Measurements from ENCODE around the gene CEACAM7. TPM values are rescaled to one million over a fixed set of nuclear protein-coding genes. Genes with fewer than 3 reads are reported as not detected.
A peak's percentile ranks its signal among the peaks of the same experiment; 100 is the strongest.

Gene CEACAM7
- total RNA-seq, 1 experiment from 2014 or later = not detected

DNA sequence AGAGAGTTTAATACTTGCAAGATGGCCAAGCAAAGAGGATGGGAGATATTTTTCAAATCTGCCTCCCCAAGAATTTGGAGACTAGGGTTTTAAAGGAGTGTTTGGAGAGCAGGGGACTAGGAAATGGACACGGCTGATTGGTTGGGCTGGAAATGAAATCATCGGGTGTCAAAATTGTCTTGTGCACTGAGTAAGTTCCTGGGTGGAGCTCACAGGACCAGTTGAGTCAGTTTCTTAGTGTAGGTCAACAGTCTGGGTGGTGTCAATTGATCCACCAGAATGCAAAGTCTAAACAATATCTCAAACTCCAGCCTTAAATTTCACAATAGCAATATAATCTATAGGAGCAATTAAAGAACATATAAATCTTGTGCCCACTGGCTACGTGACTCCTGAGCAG is 38.2 kb downstream of the CEACAM7 start:
- Histone ChIP-seq H3K27me3 (ENCODE audit: insufficient read depth, low read depth) (no peaks in the 10 kb centered on the region; the same call in none of the 2 replicates), H3K4me3 (no peak overlapping the region), H3F3A (ENCODE audit: insufficient read depth, low read depth) (no peaks in the 10 kb centered on the region), H2AFZ (no peak overlapping the region), H3K27ac (no peak overlapping the region), H3K9me2 (ENCODE audit: insufficient read depth) (no peaks in the 10 kb centered on the region), H3K79me2 (ENCODE audit: low read depth) (no peaks in the 10 kb centered on the region), H3K36me3 (ENCODE audit: low read depth) (no peaks in the 10 kb centered on the region), H3K9me3 (ENCODE audit: insufficient read depth, low read depth) (no peaks in the 10 kb centered on the region), H3K4me2 (peak overlapping the region; percentile 44), H4K20me1 (ENCODE audit: insufficient read depth) (no peaks in the 10 kb centered on the region), H3K4me1 (replicated peaks; ENCODE audit: insufficient read depth) (peaks cover 14% of the 10 kb centered on the region)
- no TSS peak for BruUV-seq (replicated peaks)
- DNase-seq = peak in 1 of 2 experiments; percentile 51
- ChIA-PET POLR2A (ENCODE audit: unreplicated experiment) (no interaction called here), CTCF (no interaction called here)
- intact Hi-C loops (cut with micrococcal nuclease; ENCODE audit: unreplicated experiment) = loop anchor here (10.0 kb wide), 1 partner anchor 305 kb away; the partner anchor contains the start of gene RABAC1
- TF ChIP-seq, protein P1, sequence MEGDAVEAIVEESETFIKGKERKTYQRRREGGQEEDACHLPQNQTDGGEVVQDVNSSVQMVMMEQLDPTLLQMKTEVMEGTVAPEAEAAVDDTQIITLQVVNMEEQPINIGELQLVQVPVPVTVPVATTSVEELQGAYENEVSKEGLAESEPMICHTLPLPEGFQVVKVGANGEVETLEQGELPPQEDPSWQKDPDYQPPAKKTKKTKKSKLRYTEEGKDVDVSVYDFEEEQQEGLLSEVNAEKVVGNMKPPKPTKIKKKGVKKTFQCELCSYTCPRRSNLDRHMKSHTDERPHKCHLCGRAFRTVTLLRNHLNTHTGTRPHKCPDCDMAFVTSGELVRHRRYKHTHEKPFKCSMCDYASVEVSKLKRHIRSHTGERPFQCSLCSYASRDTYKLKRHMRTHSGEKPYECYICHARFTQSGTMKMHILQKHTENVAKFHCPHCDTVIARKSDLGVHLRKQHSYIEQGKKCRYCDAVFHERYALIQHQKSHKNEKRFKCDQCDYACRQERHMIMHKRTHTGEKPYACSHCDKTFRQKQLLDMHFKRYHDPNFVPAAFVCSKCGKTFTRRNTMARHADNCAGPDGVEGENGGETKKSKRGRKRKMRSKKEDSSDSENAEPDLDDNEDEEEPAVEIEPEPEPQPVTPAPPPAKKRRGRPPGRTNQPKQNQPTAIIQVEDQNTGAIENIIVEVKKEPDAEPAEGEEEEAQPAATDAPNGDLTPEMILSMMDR (conservative IDR thresholded peaks at IDR 0.05) = no peak
- TF ChIP-seq EZH2 (IDR thresholded peaks at IDR 0.05; ENCODE audit: low read depth) = no peak

DNA sequence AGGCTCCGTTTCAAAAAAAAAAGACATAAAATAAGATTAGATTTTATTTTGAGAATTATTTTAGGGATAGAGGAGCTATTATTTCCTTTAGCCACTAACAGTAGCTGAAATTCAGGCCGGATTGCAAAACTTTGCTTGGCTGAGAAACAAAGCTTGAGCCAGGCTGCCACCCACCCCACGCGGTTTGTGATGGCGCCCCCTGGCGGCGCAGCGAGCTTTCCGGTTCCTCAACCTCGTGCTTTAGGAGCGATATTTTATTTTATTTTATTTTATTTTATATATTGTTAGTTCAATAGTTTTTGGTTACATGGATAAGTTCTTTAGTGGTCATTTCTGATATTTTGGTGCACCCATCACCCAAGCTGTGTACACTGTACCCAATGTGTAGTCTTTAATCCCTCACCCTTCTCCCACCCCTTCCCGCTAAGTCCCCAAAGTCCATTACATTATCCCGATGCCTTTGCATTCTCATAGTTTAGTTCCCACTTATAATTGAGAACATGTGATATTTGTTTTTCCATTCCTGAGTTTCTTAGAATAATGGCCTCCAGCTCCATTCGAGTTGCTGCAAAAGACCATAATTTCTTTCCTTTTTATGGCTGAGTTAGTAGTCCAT is 41.4 kb downstream of the CEACAM7 start:
- CTCF ChIA-PET = interaction anchor here (0.7 kb wide), 1 partner anchor 1004 kb away, joined by 6 read pairs; no protein-coding TSS in a partner anchor
- BruUV-seq (replicated peaks) = no TSS peak
- POLR2A ChIA-PET (ENCODE audit: unreplicated experiment) = interaction anchor here (0.7 kb wide), 1 partner anchor 346 kb away, joined by 4 read pairs; no protein-coding TSS in a partner anchor
- Histone ChIP-seq H2AFZ (no peak overlapping the region), H3K9me2 (ENCODE audit: insufficient read depth) (no peaks in the 10 kb centered on the region), H3K4me1 (replicated peaks; ENCODE audit: insufficient read depth) (peaks cover 14% of the 10 kb centered on the region), H3K4me3 (no peak overlapping the region), H3K79me2 (ENCODE audit: low read depth) (no peaks in the 10 kb centered on the region), H3F3A (ENCODE audit: insufficient read depth, low read depth) (no peaks in the 10 kb centered on the region), H3K4me2 (no peak overlapping the region), H4K20me1 (ENCODE audit: insufficient read depth) (no peaks in the 10 kb centered on the region), H3K27ac (no peak overlapping the region), H3K27me3 (ENCODE audit: insufficient read depth, low read depth) (no peaks in the 10 kb centered on the region; the same call in 1 of the 2 replicates), H3K36me3 (ENCODE audit: low read depth) (no peaks in the 10 kb centered on the region), H3K9me3 (ENCODE audit: insufficient read depth, low read depth) (no peaks in the 10 kb centered on the region)
- DNase-seq = no peak
- TF ChIP-seq, protein P1 (conservative IDR thresholded peaks at IDR 0.05) = peak; percentile 47
- no peak for TF ChIP-seq EZH2 (IDR thresholded peaks at IDR 0.05; ENCODE audit: low read depth)
- intact Hi-C loops (cut with micrococcal nuclease; ENCODE audit: unreplicated experiment) = loop anchor here (10.0 kb wide), 1 partner anchor 308 kb away; the partner anchor contains the start of gene RABAC1

DNA sequence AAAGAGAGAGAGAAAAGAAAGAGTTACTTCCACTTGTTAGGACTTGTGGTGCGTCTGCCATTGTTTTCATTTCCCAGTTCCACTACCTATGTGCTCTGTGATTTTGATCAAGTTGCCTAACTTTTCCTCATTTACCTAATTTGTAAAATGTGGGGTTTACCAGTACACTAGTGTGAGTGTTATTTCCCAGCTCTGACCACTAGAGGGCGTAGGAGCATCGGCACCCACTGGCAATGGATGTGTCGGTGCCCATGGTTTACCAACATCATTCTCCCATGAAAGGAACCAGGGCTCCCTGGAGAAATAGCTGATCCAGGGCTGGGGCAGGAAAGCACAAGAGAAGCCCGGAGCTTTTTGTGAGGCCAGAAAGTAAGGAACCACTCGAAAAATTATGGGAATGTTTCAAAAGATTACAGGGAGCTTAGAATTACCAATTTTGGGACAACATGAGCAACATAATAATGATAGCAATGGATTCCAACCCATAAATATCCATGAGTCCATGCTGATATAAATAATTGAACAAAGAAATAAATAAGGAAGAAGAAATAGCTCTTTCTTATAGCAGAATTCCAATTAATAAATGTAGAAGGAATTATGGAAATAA is 46.1 kb downstream of the CEACAM7 start:
- Histone ChIP-seq H3K4me1 (replicated peaks; ENCODE audit: insufficient read depth) (no peaks in the 10 kb centered on the region), H3K36me3 (ENCODE audit: low read depth) (no peaks in the 10 kb centered on the region), H3K79me2 (ENCODE audit: low read depth) (no peaks in the 10 kb centered on the region), H2AFZ (no peak overlapping the region), H4K20me1 (ENCODE audit: insufficient read depth) (no peaks in the 10 kb centered on the region), H3K4me3 (no peak overlapping the region), H3K4me2 (no peak overlapping the region), H3K9me2 (ENCODE audit: insufficient read depth) (no peaks in the 10 kb centered on the region), H3F3A (ENCODE audit: insufficient read depth, low read depth) (no peaks in the 10 kb centered on the region), H3K27me3 (ENCODE audit: insufficient read depth, low read depth) (peaks cover 32% of the 10 kb centered on the region), H3K27ac (no peak overlapping the region), H3K9me3 (ENCODE audit: insufficient read depth, low read depth) (no peaks in the 10 kb centered on the region)
- intact Hi-C loops (cut with micrococcal nuclease; ENCODE audit: unreplicated experiment) = loop anchor here (5.0 to 10.0 kb wide), 5 partner anchors 65 to 313 kb away; partner anchors contain the start of genes CEACAM5 and RABAC1
- TF ChIP-seq, protein P1 (conservative IDR thresholded peaks at IDR 0.05) = peak; percentile 96
- TF ChIP-seq EZH2 (IDR thresholded peaks at IDR 0.05; ENCODE audit: low read depth) = no peak
- ChIA-PET POLR2A (ENCODE audit: unreplicated experiment) (interaction anchor here (0.6 kb wide), 1 partner anchor 1216 kb away, joined by 6 read pairs; the partner anchor contains the start of gene SERTAD1), CTCF (interaction anchor here (0.6 to 2.0 kb wide), 9 partner anchors 50 to 193 kb away, joined by 3 to 14 read pairs (median 4); no protein-coding TSS in a partner anchor)
- no TSS peak for BruUV-seq (replicated peaks)
- peak; percentile 50 to 56 for DNase-seq
